Skeletal muscle satellite cell (primary cell): ENCODE data around the gene ZNF700.
"Not testable (repeated sequence)": the region's sequence is repeated elsewhere in the genome, so short reads cannot be mapped to it uniquely, and the experiment has no call there.

Experiments used
- H3K27me3 ChIP-seq: 2 replicates; pipeline ENCODE4 v1.7.0; 2013; ENCODE audit warnings: low read length; ENCODE audit not compliant: control insufficient read depth, insufficient read depth
- H3K36me3 ChIP-seq: 2 replicates; pipeline ENCODE4 v1.7.0; 2013; ENCODE audit warnings: mild to moderate bottlenecking, control low read depth, low read length; ENCODE audit not compliant: insufficient read depth
- H3K4me1 ChIP-seq: 2 replicates; pipeline ENCODE4 v1.7.0; 2013; ENCODE audit warnings: low read length; ENCODE audit not compliant: control insufficient read depth, insufficient read depth
- H3K4me2 ChIP-seq: 2 replicates; pipeline ENCODE4 v1.7.0; 2013; ENCODE audit warnings: mild to moderate bottlenecking, low read length
- H3K4me3 ChIP-seq: 2 replicates; pipeline ENCODE4 v1.7.0; 2013; ENCODE audit warnings: low read length
- H3K9ac ChIP-seq: 2 replicates; pipeline ENCODE4 v1.7.0; 2013; ENCODE audit warnings: mild to moderate bottlenecking, low read depth, low read length, moderate library complexity
- H3K9me3 ChIP-seq: replicated peaks from 2 replicates; pipeline ENCODE4 v1.7.0; 2013; ENCODE audit warnings: mild to moderate bottlenecking, control low read depth, low read length

ZNF700 gene

GRCh38 chr19:11905928-11906327 is 19.0 kb upstream of the ZNF700 start:
- H3K9me3 ChIP-seq, result peaks cover 21% of the 10 kb centered on the region
- H3K36me3 ChIP-seq, result peaks cover 27% of the 10 kb centered on the region
- no peak overlapping the region for H3K4me3 ChIP-seq
- no peak overlapping the region for H3K4me2 ChIP-seq
- no peak overlapping the region for H3K9ac ChIP-seq
- H3K4me1 ChIP-seq, result no peaks in the 10 kb centered on the region
- H3K27me3 ChIP-seq, result no peaks in the 10 kb centered on the region

- H3K4me1 ChIP-seq, H3K4me2 ChIP-seq, H3K4me3 ChIP-seq, H3K27me3 ChIP-seq, H3K9ac ChIP-seq, H3K36me3 ChIP-seq: not testable (repeated sequence)
- peaks cover 15% of the 10 kb centered on the region for H3K9me3 ChIP-seq
These were observed 13.0 kb upstream of the ZNF700 start for GRCh38 chr19:11911937-11912336.

- not testable (repeated sequence) for H3K36me3 ChIP-seq, H3K4me1 ChIP-seq, H3K9ac ChIP-seq, H3K4me3 ChIP-seq, H3K27me3 ChIP-seq, H3K4me2 ChIP-seq
- H3K9me3 ChIP-seq, result peaks cover 15% of the 10 kb centered on the region
These were observed 10.4 kb upstream of the ZNF700 start for GRCh38 chr19:11914417-11915051.

- no peaks in the 10 kb centered on the region for H3K36me3 ChIP-seq
- H3K4me1 ChIP-seq, result peaks cover 8% of the 10 kb centered on the region
- no peaks in the 10 kb centered on the region for H3K9me3 ChIP-seq
- H3K9ac ChIP-seq, result no peak overlapping the region
- H3K4me2 ChIP-seq, result no peak overlapping the region
- no peak overlapping the region for H3K4me3 ChIP-seq
- no peaks in the 10 kb centered on the region for H3K27me3 ChIP-seq
These were observed 2.9 kb upstream of the ZNF700 start for GRCh38 chr19:11921852-11922495.

- H3K27me3 ChIP-seq, H3K4me1 ChIP-seq, H3K36me3 ChIP-seq, H3K9me3 ChIP-seq: not testable (repeated sequence)
- Histone ChIP-seq H3K4me3 (peak overlapping the region; percentile 99), H3K4me2 (peak overlapping the region; percentile 100), H3K9ac (peak overlapping the region; percentile 96)
These were observed 812 bp downstream of the ZNF700 start for GRCh38 chr19:11925651-11926187.

- Histone ChIP-seq H3K27me3 (no peaks in the 10 kb centered on the region), H3K9me3 (no peaks in the 10 kb centered on the region), H3K9ac (no peak overlapping the region), H3K4me1 (peaks cover 15% of the 10 kb centered on the region), H3K4me2 (no peak overlapping the region), H3K36me3 (no peaks in the 10 kb centered on the region), H3K4me3 (no peak overlapping the region)
These were observed 2.3 kb downstream of the ZNF700 start for GRCh38 chr19:11927227-11927626.

- no peaks in the 10 kb centered on the region for H3K36me3 ChIP-seq
- no peaks in the 10 kb centered on the region for H3K27me3 ChIP-seq
- H3K9ac ChIP-seq, result no peak overlapping the region
- peaks cover 7% of the 10 kb centered on the region for H3K4me1 ChIP-seq
- no peaks in the 10 kb centered on the region for H3K9me3 ChIP-seq
- H3K4me2 ChIP-seq, result peak overlapping the region; percentile 28
- H3K4me3 ChIP-seq, result no peak overlapping the region
These were observed 6.1 kb downstream of the ZNF700 start for GRCh38 chr19:11931051-11931450.

- peaks cover 7% of the 10 kb centered on the region for H3K4me1 ChIP-seq
- no peaks in the 10 kb centered on the region for H3K9me3 ChIP-seq
- H3K9ac ChIP-seq, result no peak overlapping the region
- H3K4me2 ChIP-seq, result peak overlapping the region; percentile 28
- no peaks in the 10 kb centered on the region for H3K27me3 ChIP-seq
- H3K4me3 ChIP-seq, result no peak overlapping the region
- no peaks in the 10 kb centered on the region for H3K36me3 ChIP-seq
These were observed 6.6 kb downstream of the ZNF700 start for GRCh38 chr19:11931513-11931912.

- H3K36me3 ChIP-seq, H3K27me3 ChIP-seq, H3K4me3 ChIP-seq, H3K4me1 ChIP-seq, H3K9ac ChIP-seq, H3K9me3 ChIP-seq, H3K4me2 ChIP-seq: not testable (repeated sequence)
These were observed 10.9 kb downstream of the ZNF700 start for GRCh38 chr19:11935829-11936228.

GRCh38 chr19:11938383-11938782 is 13.5 kb downstream of the ZNF700 start:
- not testable (repeated sequence) for H3K4me3 ChIP-seq, H3K27me3 ChIP-seq, H3K4me1 ChIP-seq, H3K9ac ChIP-seq, H3K4me2 ChIP-seq
- H3K36me3 ChIP-seq, result peaks cover 12% of the 10 kb centered on the region
- peaks cover 16% of the 10 kb centered on the region for H3K9me3 ChIP-seq

GRCh38 chr19:11941361-11941887 is 16.5 kb downstream of the ZNF700 start:
- peaks cover 29% of the 10 kb centered on the region for H3K36me3 ChIP-seq
- not testable (repeated sequence) for H3K4me2 ChIP-seq, H3K9ac ChIP-seq, H3K4me1 ChIP-seq, H3K4me3 ChIP-seq, H3K27me3 ChIP-seq
- peaks cover 41% of the 10 kb centered on the region for H3K9me3 ChIP-seq
